NCI-H2029 treated with DMSO at 0.1 percent for 48 hours (cell line): ENCODE data around the gene MBD3L3.
A peak's percentile ranks its signal among the peaks of the same experiment; 100 is the strongest.
"Not testable (repeated sequence)": the region's sequence is repeated elsewhere in the genome, so short reads cannot be mapped to it uniquely, and the experiment has no call there.

Source experiments
- DNase-seq: peaks from one replicate; lab custom pipeline; 2025; lab: John Stamatoyannopoulos, UW

MBD3L3 gene

DNA sequence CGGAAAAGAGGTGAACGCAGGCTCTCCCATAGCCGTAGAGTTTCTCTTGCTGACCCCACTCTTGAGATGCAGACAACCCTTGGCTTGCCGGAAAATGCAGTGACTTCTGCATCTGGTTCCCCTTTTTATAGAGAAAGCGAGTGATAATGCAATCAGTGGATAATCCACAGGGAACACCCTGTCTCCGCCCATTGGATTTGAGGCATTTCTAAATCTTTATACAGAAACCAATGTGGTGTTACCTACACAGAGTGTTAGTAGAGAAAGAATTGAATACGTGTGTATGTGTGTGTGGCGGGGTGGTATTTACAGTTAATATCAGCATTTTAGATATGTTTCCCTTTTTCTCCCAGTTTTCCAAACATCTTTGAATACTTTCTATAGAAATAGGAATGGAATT lies at the start of gene MBD3L3:
Gene MBD3L3, minus strand, starts transcription at position 101 of the 400 bp plus-strand sequence. Its CDS starts 71 bp downstream, at position 30.
- not testable (repeated sequence) for DNase-seq

GRCh38 chr19:7106711-7107657 lies 48.5 kb upstream of the MBD3L3 start:
- no peak for DNase-seq

DNA sequence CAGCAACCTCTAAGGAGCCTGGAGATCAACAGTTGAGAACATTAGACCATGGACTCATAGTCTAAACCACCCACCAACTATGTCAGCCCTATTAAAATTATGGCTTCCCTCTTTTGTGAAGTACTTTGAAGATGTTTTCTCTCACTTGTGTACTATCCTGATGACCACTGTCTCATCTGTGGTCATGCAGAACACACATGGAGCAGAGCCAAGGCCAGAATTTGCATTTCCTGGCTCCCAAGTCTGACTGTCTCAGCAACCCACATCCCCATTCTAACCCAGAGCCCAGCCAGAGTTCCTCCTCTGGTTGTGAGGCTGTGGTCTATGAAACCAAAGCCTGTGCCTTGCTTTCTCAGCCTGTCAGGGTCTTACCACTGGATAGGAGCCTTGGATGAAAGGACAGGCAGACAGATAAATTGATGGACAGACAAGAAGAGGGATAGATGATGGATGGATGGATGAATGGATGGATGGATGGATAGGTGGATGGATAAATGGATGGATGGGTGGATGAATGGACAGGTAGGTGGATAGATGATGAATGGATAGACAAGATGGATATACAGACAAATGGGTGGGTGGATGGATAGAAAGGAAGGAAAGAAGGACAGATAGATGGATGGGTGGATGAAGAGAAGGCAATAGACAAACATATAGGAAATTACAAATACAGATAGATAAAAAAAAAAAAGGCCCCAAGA lies 46.4 kb upstream of the MBD3L3 start:
- DNase-seq: no peak

GRCh38 chr19:7101498-7102253 lies 43.2 kb upstream of the MBD3L3 start:
- DNase-seq: no peak

- no peak for DNase-seq
Observed at GRCh38 chr19:7099597-7099921, 41.1 kb upstream of the MBD3L3 start.

DNA sequence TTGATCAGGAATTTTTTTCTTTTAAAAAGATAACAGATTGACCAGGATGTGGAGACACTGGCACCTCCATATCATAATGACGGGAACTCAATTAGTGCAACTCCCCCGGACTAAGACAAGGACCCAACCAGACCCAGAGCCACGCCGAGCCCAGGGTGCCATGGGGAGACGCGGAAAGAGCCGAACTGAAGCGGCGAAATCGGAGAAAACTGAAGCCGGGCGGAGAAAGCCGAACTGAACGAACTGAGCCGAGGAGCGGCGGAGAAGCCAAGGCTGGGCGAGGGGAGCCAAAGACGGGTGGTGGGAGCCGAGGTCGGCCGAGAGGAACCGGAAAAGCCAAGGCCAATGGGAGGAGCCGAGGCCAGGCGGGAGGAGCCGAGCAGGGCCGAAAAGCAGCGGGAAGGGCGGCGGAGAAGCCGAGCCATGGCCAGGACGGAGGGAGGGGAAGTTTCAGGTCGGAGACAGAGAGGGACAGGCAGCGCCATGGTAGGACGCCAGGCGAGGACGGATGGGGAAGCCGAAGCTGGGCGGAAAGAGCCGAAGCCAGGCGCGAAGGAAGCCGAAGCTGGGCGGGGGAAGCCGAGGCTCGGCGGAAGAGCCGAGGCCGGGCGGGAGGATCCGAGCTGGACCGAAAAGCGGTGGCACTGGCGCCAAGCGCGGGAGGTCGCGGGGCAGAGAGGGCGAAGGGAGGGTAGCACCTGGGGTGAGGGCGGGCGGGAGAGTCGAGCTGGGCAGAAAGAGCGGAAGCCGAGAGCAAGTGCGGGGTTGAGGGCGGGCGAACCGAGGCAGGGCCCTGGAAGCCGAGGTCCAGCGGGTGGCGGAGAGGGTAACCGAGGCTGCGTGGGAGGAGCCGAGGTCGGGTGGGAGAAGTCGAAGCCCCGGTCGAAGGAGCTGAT lies 40.5 kb upstream of the MBD3L3 start:
- peak; percentile 89 for DNase-seq

DNA sequence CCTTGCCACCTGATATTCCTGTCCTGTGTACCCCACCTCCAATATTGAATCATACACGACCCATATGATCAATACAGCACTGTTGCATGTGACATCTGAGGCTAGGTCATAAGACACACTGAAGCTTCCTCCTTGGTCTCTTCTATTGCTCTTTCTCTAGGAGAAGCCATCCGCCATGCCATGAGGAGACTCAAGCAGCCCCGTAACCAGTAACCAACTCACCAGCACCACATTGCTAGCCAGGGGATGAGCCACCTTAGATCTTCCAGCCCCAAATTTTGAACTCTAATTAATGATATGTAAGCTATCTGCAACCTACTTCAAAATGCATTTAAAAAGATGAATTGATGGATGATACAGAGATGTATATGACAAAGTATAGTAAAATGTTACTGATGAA lies 39.6 kb upstream of the MBD3L3 start:
- DNase-seq: no peak

DNA sequence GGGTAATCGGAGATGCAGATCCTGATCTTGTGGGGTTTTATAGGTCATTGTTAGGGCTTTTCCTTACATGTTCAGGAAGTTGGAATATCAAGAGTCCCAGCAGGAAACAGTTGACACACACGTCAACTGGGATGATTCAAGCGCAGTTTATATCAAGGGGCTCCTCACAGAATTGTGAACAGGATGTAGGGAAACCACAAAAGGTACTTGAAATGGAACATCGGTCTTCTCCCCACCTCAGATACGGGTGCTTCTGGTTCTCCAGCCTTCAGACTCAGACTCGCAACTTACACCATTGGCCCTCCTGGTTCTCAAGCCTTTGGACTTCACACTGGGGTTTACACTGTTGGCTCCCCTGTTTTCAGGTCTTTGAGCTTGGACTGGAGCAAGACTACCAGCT lies 30.5 kb upstream of the MBD3L3 start:
- DNase-seq: no peak

DNA sequence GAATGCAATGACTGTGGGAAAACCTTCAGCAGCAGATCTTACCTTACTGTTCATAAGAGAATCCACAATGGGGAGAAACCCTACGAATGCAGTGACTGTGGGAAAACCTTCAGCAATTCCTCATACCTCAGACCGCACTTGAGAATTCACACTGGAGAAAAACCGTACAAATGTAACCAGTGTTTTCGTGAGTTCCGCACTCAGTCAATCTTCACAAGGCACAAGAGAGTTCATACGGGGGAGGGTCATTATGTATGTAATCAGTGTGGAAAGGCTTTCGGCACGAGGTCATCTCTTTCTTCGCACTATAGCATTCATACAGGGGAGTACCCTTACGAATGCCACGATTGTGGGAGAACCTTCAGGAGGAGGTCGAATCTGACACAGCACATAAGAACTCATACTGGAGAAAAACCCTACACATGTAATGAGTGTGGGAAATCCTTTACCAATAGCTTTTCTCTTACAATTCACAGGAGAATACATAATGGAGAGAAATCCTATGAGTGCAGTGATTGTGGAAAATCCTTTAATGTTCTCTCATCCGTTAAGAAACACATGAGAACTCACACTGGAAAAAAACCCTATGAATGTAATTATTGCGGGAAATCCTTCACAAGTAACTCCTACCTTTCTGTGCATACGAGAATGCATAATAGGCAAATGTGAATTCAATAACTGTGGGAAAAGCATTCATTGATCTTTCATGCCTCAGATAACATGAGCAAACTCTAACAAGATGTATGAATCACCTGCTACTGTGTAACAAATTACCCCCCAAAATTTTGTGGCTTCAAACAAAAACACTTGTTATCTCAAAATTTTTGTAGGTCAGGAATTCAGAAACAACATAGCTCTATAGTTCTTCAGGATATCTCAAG lies 24.8 kb upstream of the MBD3L3 start:
- no peak for DNase-seq

DNA sequence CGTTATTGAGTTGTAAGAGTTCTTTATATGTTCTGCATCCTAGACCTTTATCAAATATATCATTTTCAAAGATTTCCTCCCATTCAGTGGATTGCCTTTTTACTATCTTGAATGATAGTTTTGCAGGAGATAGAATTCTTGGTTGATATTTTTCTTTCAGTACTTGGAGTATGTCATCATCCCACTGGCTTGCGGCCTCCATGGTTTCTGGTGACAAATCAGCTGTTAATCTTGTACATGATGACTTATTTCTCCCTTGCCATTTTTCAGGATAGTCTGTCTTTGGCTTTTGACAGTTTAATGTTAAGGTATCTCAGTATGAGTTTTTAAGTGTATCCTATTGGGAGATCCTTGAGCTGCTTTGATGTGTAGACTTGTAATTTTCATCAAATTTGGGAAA lies 19.5 kb upstream of the MBD3L3 start:
- no peak for DNase-seq

GRCh38 chr19:7076151-7076550 lies 17.7 kb upstream of the MBD3L3 start:
- DNase-seq: no peak

GRCh38 chr19:7074705-7075282 lies 16.3 kb upstream of the MBD3L3 start:
- no peak for DNase-seq

GRCh38 chr19:7072541-7072940 lies 14.1 kb upstream of the MBD3L3 start:
- DNase-seq: no peak

DNA sequence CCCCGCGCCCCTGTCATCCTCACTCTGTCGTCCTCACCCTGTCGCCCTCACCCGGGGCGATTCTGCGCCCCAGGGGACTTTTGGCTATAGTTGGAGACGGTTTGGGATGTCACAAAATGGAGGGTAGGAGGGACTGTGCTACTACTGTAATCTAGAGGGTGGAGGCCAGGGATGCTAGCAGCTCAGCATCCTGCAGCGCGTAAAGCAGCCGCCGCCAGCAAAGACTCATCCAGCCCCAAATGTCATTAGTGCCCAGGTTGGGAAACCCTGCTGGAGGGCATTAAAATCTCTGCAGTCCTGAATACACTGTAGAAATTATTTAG lies 11.4 kb upstream of the MBD3L3 start:
- DNase-seq: no peak

DNA sequence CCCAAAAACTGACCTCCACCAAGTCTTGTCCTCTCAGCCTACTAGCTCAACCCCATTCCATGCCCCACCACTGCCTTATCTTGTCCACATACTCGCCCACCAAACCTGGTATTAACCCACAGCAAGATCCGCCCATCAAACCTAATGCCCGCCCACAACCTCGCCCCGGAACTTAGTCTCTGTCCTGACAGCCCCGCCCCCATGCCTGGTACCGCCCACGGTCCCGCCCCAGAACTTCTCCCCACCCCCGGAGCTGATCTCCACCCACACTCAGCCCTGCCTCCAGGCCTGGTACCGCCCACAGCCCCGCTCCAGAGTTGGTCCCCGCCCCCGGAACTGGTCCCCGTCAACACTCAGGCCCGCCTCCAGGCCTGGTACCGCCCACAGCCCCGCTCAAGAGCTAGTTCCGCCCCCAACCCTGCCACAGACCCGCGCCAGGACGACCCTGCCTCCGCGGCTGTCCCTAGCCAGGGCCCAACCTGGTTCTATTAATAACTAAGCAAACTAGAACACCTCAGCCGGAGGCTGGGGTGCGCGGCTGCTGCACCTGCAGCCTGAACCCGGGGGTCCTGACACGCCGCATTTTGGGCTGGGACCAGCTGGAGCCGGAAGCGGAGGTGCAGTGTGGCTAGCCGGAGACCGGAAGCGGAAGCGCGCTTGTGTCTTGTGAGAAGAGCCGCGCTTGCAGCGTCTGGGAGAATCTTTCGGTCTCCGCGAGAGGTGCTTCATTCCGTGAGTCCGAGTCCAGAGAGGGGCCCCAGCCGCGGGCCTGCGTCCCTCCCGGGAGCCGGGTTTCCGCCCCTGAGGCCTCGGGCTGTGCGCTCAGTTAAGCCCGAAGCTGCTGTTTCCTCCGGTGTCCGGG lies 10.8 kb upstream of the MBD3L3 start, which contains the start of gene ZNF557:
Gene ZNF557, plus strand, starts transcription at position 662 of the 862 bp plus-strand sequence. CDS start 5,372 bp downstream, outside the sequence.
- peak; percentile 84 for DNase-seq

DNA sequence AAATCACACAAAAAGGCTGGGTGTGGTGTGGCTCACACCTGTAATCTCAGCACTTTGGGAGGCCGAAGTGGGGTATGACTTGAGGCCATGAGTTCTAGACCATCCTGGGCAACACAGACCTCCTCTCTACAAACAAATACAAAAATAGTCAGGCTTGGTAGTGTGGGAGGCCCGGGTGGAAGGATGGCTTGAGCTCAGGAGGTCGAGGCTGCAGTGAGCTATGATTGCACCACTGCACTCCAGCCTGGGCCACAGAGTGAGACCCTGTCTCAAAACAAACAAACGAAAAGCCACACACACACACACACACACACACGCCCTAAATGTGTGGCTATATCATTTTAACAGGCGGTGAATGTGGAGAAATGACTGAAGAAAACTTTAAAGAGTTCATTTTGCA lies 10.1 kb upstream of the MBD3L3 start:
- no peak for DNase-seq

GRCh38 chr19:7067716-7068115 lies 9.2 kb upstream of the MBD3L3 start:
- DNase-seq: no peak

DNA sequence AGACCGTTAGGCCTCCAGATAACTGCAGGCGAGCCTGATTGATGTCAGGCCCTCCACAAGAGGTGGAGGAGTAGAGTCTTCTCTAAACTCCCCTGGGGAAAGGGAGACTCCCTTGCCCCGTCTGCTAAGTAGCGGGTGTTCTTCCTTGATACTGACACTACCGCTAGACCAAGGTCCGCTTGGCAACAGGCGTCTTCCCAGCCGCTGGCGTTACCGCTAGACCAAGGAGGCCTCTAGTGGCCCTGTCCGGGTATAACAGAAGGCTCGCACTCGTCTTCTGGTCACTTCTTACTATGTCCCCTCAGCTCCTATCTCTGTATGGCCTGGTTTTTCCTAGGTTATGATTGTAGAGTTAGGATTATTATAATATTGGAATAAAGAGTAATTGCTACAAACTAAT lies 8.6 kb upstream of the MBD3L3 start:
- DNase-seq: not testable (repeated sequence)

- no peak for DNase-seq
Observed at GRCh38 chr19:7063764-7064418, 5.4 kb upstream of the MBD3L3 start.
